ENCODE measurements around the gene SND1.
"Not testable (repeated sequence)": the region's sequence is repeated elsewhere in the genome, so short reads cannot be mapped to it uniquely, and the experiment has no call there.

SND1 gene

DNA sequence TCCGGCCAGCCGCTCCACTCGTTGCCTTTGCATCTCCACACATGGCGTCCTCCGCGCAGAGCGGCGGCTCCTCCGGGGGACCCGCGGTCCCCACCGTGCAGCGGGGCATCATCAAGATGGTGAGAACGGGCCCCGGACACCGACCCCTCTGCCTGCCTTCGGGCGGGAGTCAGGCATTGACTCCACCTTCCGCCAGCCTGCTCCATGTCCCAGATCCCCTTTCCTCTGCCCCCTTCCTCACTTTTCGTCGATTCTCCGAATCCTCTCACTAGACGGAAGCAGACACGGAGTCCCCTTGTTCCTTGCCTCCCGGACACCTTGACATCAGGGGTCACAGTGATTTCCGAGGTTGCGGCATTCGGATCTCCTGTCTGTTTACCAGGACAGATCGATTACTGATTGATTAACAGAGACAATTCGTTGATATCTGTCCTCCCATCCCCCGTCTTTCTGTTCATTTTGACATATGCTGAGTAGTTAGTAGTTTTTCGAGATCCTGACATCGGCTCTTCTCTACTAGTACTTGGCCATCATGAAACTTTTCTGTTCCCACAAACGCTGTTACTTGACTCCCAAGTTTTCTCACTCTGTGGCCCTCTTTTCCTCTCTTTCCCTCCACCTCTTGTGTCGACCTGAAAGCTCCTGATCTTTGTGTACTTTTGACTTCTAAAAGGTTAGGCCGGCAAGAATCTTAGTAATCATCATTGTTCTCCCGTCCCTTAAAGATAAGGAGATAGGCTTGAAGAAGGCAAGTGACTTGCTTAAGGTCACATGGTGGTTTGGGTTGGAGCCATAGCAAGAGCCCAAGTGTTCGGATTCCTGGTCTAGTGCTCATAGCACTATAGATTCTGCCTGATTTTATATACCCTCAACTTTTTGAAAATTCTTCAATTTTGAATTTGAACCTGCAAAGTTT lies 597 bp downstream of the SND1 start:
- DNase-seq (ENCODE audit: insufficient read length, low spot score) (no peak), FAIRE-seq (no peak)

DNA sequence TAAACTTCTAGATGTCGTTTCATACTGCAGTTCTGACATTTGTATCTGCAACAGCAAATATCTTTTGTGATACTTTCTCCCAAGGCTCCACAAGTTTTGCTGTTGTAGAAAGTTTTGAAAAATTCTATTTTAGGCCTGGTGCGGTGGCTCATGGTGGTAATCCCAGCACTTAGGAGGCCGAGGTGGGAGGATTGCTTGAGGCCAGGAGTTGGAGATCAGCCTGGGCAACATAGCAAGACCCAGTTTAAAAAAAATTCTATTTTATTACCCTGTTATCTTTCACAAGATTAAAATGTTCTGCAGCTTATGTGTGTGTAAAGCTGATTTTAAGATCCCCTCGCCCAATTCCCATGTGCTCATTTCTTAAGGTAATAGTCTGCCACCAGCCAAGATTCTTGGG lies 1.4 kb downstream of the SND1 start:
- FAIRE-seq (no peak), DNase-seq (ENCODE audit: insufficient read length, low spot score) (no peak)

DNA sequence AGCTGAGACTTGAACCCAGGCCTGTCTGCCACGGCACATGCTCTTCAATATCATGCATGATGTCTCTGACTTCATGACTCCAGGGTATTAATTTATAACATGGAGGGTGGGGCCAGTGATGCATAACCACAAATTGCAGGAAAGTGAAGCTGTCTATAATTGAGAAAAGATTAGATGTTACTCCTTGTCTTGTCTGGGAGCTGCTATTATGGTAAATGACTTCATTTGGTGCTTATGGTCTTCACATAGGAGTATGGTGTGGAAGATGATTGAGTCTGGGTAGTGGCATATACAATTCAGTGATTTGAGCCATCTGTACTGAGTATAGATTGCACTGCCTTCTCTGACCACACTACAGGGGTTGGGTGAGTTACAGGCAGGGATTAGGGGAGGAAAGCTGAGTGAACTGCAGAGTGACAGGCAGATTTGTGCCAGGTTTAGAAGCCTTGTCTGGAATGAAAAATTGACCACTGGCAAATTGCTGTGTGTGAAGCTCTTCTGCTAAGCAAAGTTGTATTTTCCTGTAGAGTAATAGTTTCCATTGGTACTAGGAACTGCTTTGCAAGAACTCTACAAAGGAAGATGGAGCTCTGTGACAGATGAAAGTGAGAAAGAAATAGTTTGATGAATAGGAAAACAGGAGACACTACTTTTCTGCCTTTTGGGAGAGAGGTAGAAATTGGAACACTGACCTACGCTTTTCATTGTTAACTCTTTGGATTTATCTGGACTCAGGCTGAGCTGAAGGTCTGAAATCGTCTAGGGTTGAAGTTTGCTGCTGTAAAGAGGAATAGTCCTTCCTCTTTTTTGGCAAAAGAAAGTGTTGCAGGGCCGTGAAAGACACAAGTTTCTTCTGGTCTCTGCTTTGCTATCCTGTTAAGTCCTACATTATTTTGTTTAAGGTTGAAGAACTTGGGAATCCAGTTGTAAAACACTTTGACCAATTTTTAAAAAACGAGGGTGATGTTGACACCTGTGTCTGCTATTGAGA lies 2.7 kb downstream of the SND1 start:
- DNase-seq (ENCODE audit: insufficient read length, low spot score): no peak
- no peak for FAIRE-seq

- FAIRE-seq (no peak), DNase-seq (ENCODE audit: insufficient read length, low spot score) (no peak)
These were observed 3.7 kb downstream of the SND1 start for GRCh38 chr7:127655720-127656119.

DNA sequence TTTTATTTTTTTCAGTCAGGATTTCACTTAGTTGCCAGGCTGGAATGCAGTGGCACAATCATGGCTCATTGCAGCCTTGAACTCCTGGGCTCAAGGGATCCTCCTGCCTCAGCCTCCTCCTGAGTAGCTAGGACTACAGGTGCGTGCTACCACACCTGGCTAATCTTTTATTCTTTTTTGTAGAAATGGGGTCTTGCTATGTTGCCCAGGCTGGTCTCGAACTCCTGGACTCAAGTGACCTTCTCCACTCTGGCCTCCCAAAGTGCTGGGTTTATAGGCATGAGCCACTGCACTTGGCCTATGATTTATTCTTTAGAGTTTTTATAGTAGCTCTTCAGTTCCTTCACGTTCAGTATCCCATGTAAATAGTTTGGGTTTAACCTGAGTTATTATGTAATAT lies 5.5 kb downstream of the SND1 start:
- FAIRE-seq (no peak), DNase-seq (ENCODE audit: insufficient read length, low spot score) (no peak)

GRCh38 chr7:127658970-127659630 lies 7.1 kb downstream of the SND1 start:
- DNase-seq (ENCODE audit: insufficient read length, low spot score) (no peak), FAIRE-seq (no peak)

DNA sequence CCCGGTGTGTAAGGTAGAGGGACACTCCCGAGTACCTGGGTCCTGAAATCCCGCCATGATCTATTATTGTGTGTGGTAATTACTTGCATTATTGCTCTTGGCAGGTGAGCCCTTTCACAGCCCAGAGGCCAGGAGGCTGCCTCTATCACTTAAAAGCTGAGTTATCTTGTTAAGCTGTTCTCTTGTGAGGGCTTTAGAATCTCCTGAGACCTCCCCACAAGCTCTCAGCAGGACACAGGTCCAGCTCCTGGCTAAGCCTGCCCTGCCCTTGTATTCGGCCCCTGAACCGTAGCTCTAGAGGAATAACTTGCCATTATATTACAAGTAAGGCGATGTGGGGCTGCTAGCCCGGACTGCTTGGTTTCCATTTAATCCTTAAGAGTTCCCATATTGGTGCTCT lies 13.9 kb downstream of the SND1 start:
- FAIRE-seq: no peak
- DNase-seq (ENCODE audit: insufficient read length, low spot score): no peak

DNA sequence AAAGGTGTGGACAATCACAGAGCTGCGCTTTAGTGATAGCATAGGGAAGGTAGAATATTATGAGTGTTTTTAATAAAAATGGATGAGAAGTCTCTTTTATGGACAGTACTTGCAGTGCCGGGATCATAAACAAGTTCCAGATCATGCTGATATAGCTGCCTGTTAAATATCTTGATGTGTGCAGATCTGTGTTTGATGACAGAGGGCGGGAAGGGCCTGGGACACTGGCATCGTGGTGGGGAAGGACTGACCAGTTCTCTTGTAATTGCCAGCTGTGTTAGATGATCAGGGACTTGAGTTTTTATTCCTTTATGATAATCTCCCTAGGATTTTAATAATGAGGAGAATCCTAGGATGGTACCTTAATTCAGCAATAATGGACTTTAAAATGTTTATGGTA lies 14.6 kb downstream of the SND1 start:
- DNase-seq (ENCODE audit: insufficient read length, low spot score): no peak
- no peak for FAIRE-seq

DNA sequence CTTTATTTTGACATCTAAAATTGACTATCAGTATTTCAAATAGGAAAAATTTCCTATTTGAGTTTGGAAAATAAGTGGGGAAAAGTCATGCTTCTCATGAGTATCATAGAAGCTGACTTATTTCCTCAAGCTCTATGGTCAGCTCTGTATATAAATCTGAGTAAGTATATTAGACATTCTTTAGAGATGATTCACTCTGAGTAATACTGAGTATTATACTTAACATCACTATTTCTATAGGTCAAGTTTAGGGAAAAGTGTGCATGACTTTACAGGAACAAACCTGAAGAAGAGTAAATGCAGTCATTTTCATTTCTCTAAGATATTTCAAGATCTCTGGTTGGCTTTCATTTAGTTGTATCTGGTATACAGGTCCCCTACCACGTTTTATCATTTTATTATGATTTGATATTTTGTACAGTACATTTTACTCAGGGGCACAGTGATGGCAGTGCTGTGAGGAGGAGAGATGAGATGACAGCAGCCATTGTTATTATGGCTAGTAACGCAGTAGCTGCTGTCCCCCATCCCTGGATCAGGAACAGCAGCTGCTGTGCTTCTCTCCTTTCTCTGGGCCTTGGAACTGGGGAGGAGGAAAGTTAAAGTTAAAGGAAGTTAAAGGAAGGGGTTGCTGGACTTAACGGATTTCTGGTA lies 15.2 kb downstream of the SND1 start:
- FAIRE-seq: no peak
- DNase-seq (ENCODE audit: insufficient read length, low spot score): peak; percentile 41

DNA sequence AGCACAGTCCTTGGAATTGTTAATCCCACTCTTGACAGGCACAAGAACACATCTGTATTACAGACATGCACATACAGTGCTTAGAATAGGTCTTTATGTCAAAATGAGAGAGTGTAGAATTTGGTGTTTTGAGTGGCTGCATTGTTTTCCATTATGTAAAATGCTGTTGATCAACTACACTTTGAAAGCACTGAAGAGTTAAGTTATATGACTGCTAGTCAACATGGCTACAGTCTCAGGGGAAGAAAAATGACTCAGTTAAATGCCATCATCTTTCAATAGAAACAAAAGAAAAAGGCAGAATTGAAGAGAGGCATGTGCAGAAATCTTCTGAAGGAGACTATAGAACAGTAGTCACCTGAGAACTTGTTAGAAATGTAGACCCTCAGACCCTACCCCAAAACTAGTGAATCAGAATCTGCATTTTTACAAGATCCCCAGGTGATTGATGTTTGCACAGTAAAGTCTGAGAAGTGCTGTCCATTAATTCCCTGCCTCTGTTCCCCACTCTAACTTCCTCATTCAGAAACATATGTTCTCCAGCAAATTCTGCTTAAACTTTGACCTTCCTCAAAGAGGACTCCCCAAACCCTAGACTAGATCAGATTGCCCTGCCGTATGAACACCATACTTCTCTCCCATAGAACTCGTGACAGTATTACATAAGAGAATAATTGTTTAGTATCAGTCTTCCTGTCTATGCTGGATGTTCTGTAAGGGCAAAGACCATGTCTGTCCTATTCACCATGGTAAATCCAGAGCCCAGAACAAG lies 16.0 kb downstream of the SND1 start:
- FAIRE-seq (no peak), DNase-seq (ENCODE audit: insufficient read length, low spot score) (no peak)

- FAIRE-seq (no peak), DNase-seq (ENCODE audit: insufficient read length, low spot score) (no peak)
These were observed 19.3 kb downstream of the SND1 start for GRCh38 chr7:127671341-127671740.

- FAIRE-seq (no peak), DNase-seq (ENCODE audit: insufficient read length, low spot score) (no peak)
These were observed 21.9 kb downstream of the SND1 start for GRCh38 chr7:127673902-127674301.

DNA sequence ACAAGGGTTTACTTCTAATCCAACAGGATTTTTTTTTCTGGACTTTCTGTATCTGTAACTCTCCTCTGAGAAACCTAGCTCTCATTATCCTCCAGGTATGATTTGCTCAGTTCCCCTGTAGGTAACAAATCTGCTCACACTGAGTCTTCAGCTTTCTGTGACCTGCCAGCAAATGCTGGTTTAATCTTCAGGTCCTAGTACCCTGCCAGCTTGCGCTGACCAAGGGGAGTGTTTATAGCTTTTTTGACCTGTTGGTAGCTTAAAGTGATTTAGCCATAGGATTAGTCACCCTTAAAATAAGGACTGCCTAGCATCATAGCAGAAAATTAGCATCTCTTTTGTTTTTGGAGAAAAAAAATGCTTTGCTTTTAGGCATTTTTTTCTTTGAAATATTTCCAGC lies 22.4 kb downstream of the SND1 start:
- FAIRE-seq (no peak), DNase-seq (ENCODE audit: insufficient read length, low spot score) (no peak)

DNA sequence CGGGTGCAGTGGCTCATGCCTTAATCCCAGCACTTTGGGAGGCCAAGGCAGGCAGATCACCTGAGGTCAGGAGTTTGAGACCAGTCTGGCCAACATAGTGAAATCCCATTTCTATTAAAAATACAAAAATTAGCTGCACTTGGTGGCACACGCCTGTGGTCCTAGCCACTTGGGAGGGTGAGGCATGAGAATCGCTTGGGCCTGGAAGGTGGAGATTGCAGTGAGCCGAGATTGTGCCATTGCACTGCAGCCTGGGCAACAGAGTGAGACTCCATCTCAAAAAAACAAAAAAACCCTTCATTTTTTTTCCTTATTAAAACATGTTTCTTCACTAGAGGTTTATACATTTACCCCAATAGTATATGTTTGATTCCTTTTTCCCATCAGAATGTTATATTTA lies 22.9 kb downstream of the SND1 start:
- DNase-seq (ENCODE audit: insufficient read length, low spot score); FAIRE-seq: not testable (repeated sequence)

DNA sequence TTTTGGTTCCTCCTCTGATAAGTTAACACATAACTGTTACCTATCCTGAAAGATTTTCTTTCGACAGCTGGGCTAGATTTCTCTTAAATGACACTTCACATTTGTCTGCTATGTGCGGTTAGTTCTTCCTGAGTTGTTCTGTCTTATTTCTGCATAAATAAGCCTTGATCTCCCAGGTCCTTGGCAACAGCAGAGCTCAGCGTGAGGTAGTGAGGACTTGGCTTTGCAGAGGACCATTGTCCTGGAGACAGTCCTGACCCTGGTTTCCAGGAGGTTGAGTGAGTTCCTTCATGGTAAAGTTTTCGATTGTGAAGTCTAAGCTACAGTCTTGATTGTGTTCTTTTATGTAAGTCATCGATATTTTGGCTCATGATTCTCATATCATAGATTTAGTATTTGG lies 23.7 kb downstream of the SND1 start:
- DNase-seq (ENCODE audit: insufficient read length, low spot score): no peak
- FAIRE-seq: no peak

- DNase-seq (ENCODE audit: insufficient read length, low spot score) (no peak), FAIRE-seq (no peak)
These were observed 25.6 kb downstream of the SND1 start for GRCh38 chr7:127677433-127678230.

DNA sequence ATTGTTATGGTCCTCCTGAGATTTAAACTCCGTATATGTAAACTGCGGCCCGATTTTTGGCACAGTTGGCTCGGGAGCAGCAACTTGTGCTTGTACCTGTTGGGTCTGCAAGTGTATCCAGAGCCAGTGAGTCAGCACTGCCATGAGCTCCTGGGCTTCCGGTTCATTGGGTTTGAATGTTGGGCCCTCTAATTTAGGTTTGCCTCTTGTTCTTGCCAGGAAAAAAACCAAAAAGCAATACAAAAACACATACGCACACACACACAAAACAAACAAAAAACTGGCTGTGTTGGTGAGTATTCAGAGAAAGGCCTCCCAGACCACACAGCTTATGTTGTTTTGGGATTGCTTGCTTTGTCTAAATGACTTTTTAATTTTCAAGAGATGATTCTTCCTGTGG lies 26.3 kb downstream of the SND1 start:
- FAIRE-seq (no peak), DNase-seq (ENCODE audit: insufficient read length, low spot score) (no peak)

DNA sequence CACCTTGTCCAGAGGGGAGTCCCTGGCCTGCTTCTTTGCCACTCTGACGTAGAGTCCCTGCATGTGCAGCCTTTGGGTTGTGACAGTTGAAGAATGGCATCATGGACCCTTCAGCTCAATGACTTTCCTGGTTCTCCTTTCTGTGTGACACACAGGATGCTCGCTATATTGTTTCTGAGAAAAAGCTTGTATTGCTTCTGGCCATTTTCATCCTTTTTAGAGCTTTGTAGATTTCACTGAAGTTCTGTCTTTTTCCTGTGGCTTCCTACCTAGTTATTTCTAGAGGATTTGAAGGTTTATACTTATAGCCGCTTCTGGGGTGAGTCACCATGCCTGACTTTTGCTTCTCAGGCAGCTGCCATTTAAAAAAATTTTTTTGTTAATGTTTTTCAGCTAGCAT lies 27.0 kb downstream of the SND1 start:
- DNase-seq (ENCODE audit: insufficient read length, low spot score) (no peak), FAIRE-seq (no peak)

- no peak for DNase-seq (ENCODE audit: insufficient read length, low spot score)
- FAIRE-seq: no peak
These were observed 29.0 kb downstream of the SND1 start for GRCh38 chr7:127680983-127681382.
